Measurements from ENCODE around the gene MN1.

DNA sequence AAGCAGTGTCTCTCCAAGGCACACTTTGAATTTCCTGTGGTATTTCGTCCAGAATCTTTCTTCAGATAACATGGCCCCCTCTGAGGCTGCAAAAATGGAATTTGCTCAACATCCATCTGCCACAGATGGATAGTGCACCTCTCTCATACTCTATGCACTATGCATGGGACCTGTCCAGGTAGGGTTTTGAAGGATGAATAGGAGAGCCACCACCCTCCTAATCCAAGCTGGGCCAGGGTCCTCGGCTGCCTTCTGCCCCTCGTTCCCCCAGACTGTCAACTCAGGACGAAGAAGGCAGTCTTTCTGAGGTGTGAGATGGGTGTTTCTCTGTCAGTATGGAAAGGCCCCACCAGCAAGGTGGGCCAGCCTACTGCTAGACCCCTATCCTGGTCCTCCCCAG is 56.4 kb downstream of the MN1 start:
- TF ChIP-seq ZFP3 (CRISPR knock-in tag; IDR thresholded peaks at IDR 0.05) (peak; percentile 79), CREB5 (CRISPR knock-in tag; IDR thresholded peaks at IDR 0.05; ENCODE audit: low read depth) (no peak), TSHZ2 (CRISPR knock-in tag; IDR thresholded peaks at IDR 0.05) (no peak), TOX (CRISPR knock-in tag; IDR thresholded peaks at IDR 0.05; ENCODE audit: borderline replicate concordance) (no peak), PATZ1 (CRISPR knock-in tag; IDR thresholded peaks at IDR 0.05; ENCODE audit: borderline replicate concordance) (no peak), POU6F1 (CRISPR knock-in tag; IDR thresholded peaks at IDR 0.05; ENCODE audit: borderline replicate concordance, low read depth) (no peak), ZFP30 (CRISPR knock-in tag; IDR thresholded peaks at IDR 0.05) (no peak), PPARA (CRISPR knock-in tag; IDR thresholded peaks at IDR 0.05; ENCODE audit: borderline replicate concordance) (no peak), ARNTL (CRISPR knock-in tag; IDR thresholded peaks at IDR 0.05; ENCODE audit: borderline replicate concordance, low read depth) (no peak), OSR1 (CRISPR knock-in tag; IDR thresholded peaks at IDR 0.05) (no peak)

Data from SK-N-SH treated with all-trans-retinoic acid at 6 μM for 48 hours (cell line).